ENCODE measurements around the gene SOX15.

DNA sequence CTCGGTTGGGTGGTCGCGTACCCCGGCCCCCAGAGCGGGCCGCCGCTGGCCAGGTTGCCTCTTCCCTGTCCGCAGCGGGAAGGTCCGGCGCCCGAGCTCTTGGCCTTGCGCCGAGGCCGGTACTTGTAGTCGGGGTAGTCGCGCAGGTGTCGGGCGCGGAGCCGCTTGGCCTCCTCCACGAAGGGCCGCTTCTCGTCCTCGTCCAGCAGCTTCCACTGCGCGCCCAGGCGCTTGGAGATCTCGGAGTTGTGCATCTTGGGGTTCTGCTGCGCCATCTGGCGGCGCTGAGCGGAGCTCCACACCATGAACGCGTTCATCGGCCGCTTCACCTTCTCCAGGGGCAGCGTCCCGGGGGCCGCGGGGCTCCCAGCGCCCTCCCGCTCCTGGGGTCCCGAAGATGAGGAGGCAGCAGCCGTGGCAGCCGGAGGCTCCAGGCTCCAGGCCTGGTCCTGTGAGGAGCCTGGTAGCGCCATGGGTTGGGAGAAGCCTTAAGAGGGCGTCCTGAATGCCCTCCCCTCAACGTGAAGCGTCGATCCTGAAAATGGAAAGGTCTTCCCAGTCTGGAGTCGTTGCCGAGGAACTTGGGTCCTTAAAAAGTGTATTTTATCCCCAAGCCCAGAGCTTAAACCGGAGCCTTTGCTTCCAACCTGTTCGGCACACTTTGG, 558 bp downstream of the SOX15 start:
- TF ChIP-seq, protein P1, sequence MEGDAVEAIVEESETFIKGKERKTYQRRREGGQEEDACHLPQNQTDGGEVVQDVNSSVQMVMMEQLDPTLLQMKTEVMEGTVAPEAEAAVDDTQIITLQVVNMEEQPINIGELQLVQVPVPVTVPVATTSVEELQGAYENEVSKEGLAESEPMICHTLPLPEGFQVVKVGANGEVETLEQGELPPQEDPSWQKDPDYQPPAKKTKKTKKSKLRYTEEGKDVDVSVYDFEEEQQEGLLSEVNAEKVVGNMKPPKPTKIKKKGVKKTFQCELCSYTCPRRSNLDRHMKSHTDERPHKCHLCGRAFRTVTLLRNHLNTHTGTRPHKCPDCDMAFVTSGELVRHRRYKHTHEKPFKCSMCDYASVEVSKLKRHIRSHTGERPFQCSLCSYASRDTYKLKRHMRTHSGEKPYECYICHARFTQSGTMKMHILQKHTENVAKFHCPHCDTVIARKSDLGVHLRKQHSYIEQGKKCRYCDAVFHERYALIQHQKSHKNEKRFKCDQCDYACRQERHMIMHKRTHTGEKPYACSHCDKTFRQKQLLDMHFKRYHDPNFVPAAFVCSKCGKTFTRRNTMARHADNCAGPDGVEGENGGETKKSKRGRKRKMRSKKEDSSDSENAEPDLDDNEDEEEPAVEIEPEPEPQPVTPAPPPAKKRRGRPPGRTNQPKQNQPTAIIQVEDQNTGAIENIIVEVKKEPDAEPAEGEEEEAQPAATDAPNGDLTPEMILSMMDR (IDR thresholded peaks at IDR 0.05), result peak; percentile 89 to 96 (median 91)
- TF ChIP-seq EP300 (IDR thresholded peaks at IDR 0.05), result peak in 1 of 2 donors; percentile 59
- peak in 1 of 2 donors; percentile 28 for TF ChIP-seq POLR2A (IDR thresholded peaks at IDR 0.05)
